A549 (cell line): ENCODE measurements around the gene U2AF1L4. TPM values are rescaled to one million over a fixed set of nuclear protein-coding genes. Genes with fewer than 3 reads are reported as not detected.

Source experiments
- ATAC-seq, 2 experiments: fragments of 200-7000 bp in 1 of 2; fragments of >200 bp in 1 of 2; cut with Nextera tagmentation in 1 of 2; cut with Tn5 transposase in 1 of 2; 3 replicates each; pipeline versions ENCODE4 v1.8.0 to v1.9.1; 2018 to 2020; ENCODE audit warnings: mild to moderate bottlenecking in 1 of 2, moderate library complexity in 1 of 2
- CTCF ChIA-PET: fragments of 300-600 bp; sonication (Branson Sonifier 250); formaldehyde crosslinking; extraction: SDS; loops from one replicate; lab custom pipeline; 2021; ENCODE audit warnings: antibody characterized with exemption, inconsistent platforms; lab: Yijun Ruan, JAX
- POLR2A ChIA-PET: fragments of 350-600 bp; formaldehyde crosslinking; extraction: SDS; loops from one replicate; lab custom pipeline; 2021; ENCODE audit warnings: antibody characterized with exemption, inconsistent platforms; lab: Yijun Ruan, JAX
- DNase-seq, 2 experiments: peaks; one replicate each; pipeline versions ENCODE4 v3.0.0 to v3.0.0-alpha.2; 2011 to 2016; ENCODE audit warnings: low read depth in 1 of 2, low spot score in 1 of 2
- FAIRE-seq: peaks from 2 replicates; lab custom pipeline; 2011; peaks lifted over from hg19 to GRCh38; lab: Jason Lieb, UNC
- H3K27ac ChIP-seq, 2 experiments: fragments of >200 bp; sonication (Bioruptor Twin); formaldehyde crosslinking; 3 replicates each; pipeline ENCODE4 v1.5.1; 2016 to 2017
- H3K4me1 ChIP-seq: fragments of >200 bp; sonication (Bioruptor Twin); formaldehyde crosslinking; 3 replicates; pipeline ENCODE4 v1.6.1; 2016
- H3K4me2 ChIP-seq: fragments of >200 bp; sonication (Bioruptor Twin); formaldehyde crosslinking; 3 replicates; pipeline ENCODE4 v1.6.1; 2016
- H3K4me3 ChIP-seq: fragments of >200 bp; sonication (Bioruptor Twin); formaldehyde crosslinking; 3 replicates; pipeline ENCODE4 v1.5.1; 2016
- H3K9me3 ChIP-seq: fragments of >200 bp; sonication (Bioruptor Twin); formaldehyde crosslinking; 3 replicates; pipeline ENCODE4 v1.6.1; 2016
- CBX2 ChIP-seq: fragments of 200-600 bp; sonication (generic); IDR thresholded peaks from 2 replicates; pipeline ENCODE4 v1.6.1; 2016; ENCODE audit warnings: low read depth, mild to moderate bottlenecking, borderline replicate concordance
- CEBPB ChIP-seq, 2 experiments: fragments of >200 bp in 1 of 2; sonication (Bioruptor Twin) in 1 of 2; formaldehyde crosslinking in 1 of 2; IDR thresholded peaks; 2 replicates each; pipeline ENCODE4 v1.6.1; 2012 to 2016
- CHD2 ChIP-seq: fragments of 150-350 bp; IDR thresholded peaks from 2 replicates; pipeline ENCODE4 v1.6.1; 2014; ENCODE audit warnings: low read length; ENCODE audit not compliant: partially characterized antibody
- CHD4 ChIP-seq: fragments of 200-600 bp; sonication (generic); IDR thresholded peaks from 2 replicates; pipeline ENCODE4 v1.6.1; 2016; ENCODE audit warnings: antibody characterized with exemption, mild to moderate bottlenecking, borderline replicate concordance
- EHF ChIP-seq: fragments of 250-450 bp; sonication (Bioruptor Pico); IDR thresholded peaks from 2 replicates; pipeline ENCODE4 v1.5.0; 2020; ENCODE audit warnings: mild to moderate bottlenecking
- EHMT2 ChIP-seq: fragments of 200-600 bp; sonication (generic); IDR thresholded peaks from 2 replicates; pipeline ENCODE4 v1.6.1; 2016; ENCODE audit warnings: antibody characterized with exemption, low read depth, mild to moderate bottlenecking, moderate library complexity
- ESRRA ChIP-seq: fragments of 150-350 bp; IDR thresholded peaks from 2 replicates; pipeline ENCODE4 v1.6.1; 2014; ENCODE audit warnings: mild to moderate bottlenecking, low read length, borderline replicate concordance
- FOSB ChIP-seq: fragments of 250-450 bp; sonication (Bioruptor Pico); IDR thresholded peaks from 2 replicates; pipeline ENCODE4 v1.5.0; 2020; ENCODE audit warnings: mild to moderate bottlenecking, moderate library complexity
- FOSL2 ChIP-seq, 2 experiments: fragments of 450-650 bp in 1 of 2; fragments of >200 bp in 1 of 2; sonication (Bioruptor Twin) in 1 of 2; formaldehyde crosslinking; IDR thresholded peaks; 2 replicates each; pipeline versions ENCODE4 v1.5.0 to v1.6.1; 2016 to 2020; ENCODE audit warnings: mild to moderate bottlenecking in 1 of 2, moderate library complexity in 1 of 2
- GATA3 ChIP-seq: IDR thresholded peaks from 2 replicates; pipeline ENCODE4 v1.6.1; 2012; ENCODE audit warnings: borderline replicate concordance
- HEYL ChIP-seq: fragments of 250-450 bp; sonication (Bioruptor Pico); IDR thresholded peaks from 2 replicates; pipeline ENCODE4 v1.8.0; 2021; ENCODE audit warnings: mild to moderate bottlenecking, moderate library complexity
- HOXA7 ChIP-seq: fragments of 250-450 bp; sonication (Bioruptor Pico); IDR thresholded peaks from 2 replicates; pipeline ENCODE4 v1.5.0; 2020; ENCODE audit warnings: mild to moderate bottlenecking, moderate library complexity
- JUN ChIP-seq, 2 experiments: fragments of >200 bp; sonication (Bioruptor Twin); formaldehyde crosslinking; IDR thresholded peaks; 2 replicates in 1 of 2; 3 replicates in 1 of 2; pipeline ENCODE4 v1.6.1; 2016 to 2017
- JUNB ChIP-seq: fragments of >200 bp; sonication (Bioruptor Twin); formaldehyde crosslinking; IDR thresholded peaks from 2 replicates; pipeline ENCODE4 v1.6.1; 2016
- KDM1A ChIP-seq: fragments of 200-600 bp; sonication (generic); IDR thresholded peaks from 2 replicates; pipeline ENCODE4 v1.6.1; 2016; ENCODE audit warnings: low read depth, mild to moderate bottlenecking
- KDM5A ChIP-seq: fragments of 200-600 bp; sonication (generic); IDR thresholded peaks from 2 replicates; pipeline ENCODE4 v1.6.1; 2016; ENCODE audit warnings: antibody characterized with exemption, mild to moderate bottlenecking
- MAFK ChIP-seq: fragments of 450-650 bp; IDR thresholded peaks from 2 replicates; pipeline ENCODE4 v1.6.1; 2014; ENCODE audit not compliant: partially characterized antibody
- MYC ChIP-seq: IDR thresholded peaks from 2 replicates; pipeline ENCODE4 v1.6.1; 2012; ENCODE audit warnings: mild to moderate bottlenecking, inconsistent platforms, low read length, improper control_type of control experiment, borderline replicate concordance
- NFE2L2 ChIP-seq: fragments of 150-350 bp; conservative IDR thresholded peaks from 2 replicates; pipeline ENCODE4 v1.6.1; 2014; ENCODE audit warnings: low read length
- PHF8 ChIP-seq: fragments of 200-600 bp; sonication (generic); IDR thresholded peaks from 2 replicates; pipeline ENCODE4 v1.6.1; 2016; ENCODE audit warnings: low read depth, mild to moderate bottlenecking, antibody characterized with exemption, moderate library complexity, borderline replicate concordance
- POLR2A ChIP-seq: IDR thresholded peaks from 2 replicates; pipeline ENCODE4 v1.6.1; 2012; ENCODE audit warnings: mild to moderate bottlenecking, low read length
- POLR2AphosphoS2 ChIP-seq: conservative IDR thresholded peaks from 2 replicates; pipeline ENCODE4 v1.6.1; 2012; ENCODE audit warnings: low read length, improper control_type of control experiment, inconsistent platforms
- RAD21 ChIP-seq, 2 experiments: fragments of >200 bp in 1 of 2; sonication (Bioruptor Twin) in 1 of 2; formaldehyde crosslinking in 1 of 2; IDR thresholded peaks in 1 of 2; conservative IDR thresholded peaks in 1 of 2; 2 replicates in 1 of 2; 3 replicates in 1 of 2; pipeline ENCODE4 v1.6.1; 2012 to 2018; ENCODE audit warnings: inconsistent platforms in 1 of 2
- RARB ChIP-seq: fragments of 250-450 bp; sonication (Bioruptor Pico); IDR thresholded peaks from 2 replicates; pipeline ENCODE4 v1.8.0; 2021; ENCODE audit warnings: mild to moderate bottlenecking, moderate library complexity
- RFX5 ChIP-seq: fragments of 450-650 bp; IDR thresholded peaks from 2 replicates; pipeline ENCODE4 v1.7.1; 2014; ENCODE audit warnings: antibody characterized with exemption, mild to moderate bottlenecking, moderate library complexity
- RNF2 ChIP-seq: fragments of 200-600 bp; sonication (generic); IDR thresholded peaks from 2 replicates; pipeline ENCODE4 v1.6.1; 2016; ENCODE audit warnings: low read depth, mild to moderate bottlenecking, antibody characterized with exemption, moderate library complexity, borderline replicate concordance
- TFCP2L1 ChIP-seq: fragments of 250-450 bp; sonication (Bioruptor Pico); IDR thresholded peaks from 2 replicates; pipeline ENCODE4 v1.5.0; 2021; ENCODE audit warnings: mild to moderate bottlenecking
- TP53 ChIP-seq: fragments of 250-450 bp; sonication (Bioruptor Pico); IDR thresholded peaks from 2 replicates; pipeline ENCODE4 v1.5.0; 2021; ENCODE audit warnings: mild to moderate bottlenecking, moderate library complexity
- ZFP36 ChIP-seq: fragments of 450-650 bp; IDR thresholded peaks from 2 replicates; pipeline ENCODE4 v1.6.1; 2014; ENCODE audit warnings: borderline replicate concordance; ENCODE audit not compliant: partially characterized antibody
- ZSCAN20 ChIP-seq: fragments of 250-450 bp; sonication (Bioruptor Pico); IDR thresholded peaks from 2 replicates; pipeline ENCODE4 v1.8.0; 2022; ENCODE audit warnings: mild to moderate bottlenecking, moderate library complexity
- whole genome bisulfite sequencing: methylation state at CpG from one replicate; pipeline ENCODE4 v1.1.6; 2017; ENCODE audit errors: missing lambda C conversion rate; 5-methylcytosine and 5-hydroxymethylcytosine counted together
- polyA plus RNA-seq, 4 experiments: library from polyadenylated mRNA; depleted of rRNA in 3 of 4; stranded (reverse); fragments of >200 nt; fragmentation: RNase III in 1 of 4; extraction: RNeasy Plus Mini Kit Qiagen cat#74134 plus additional on column Dnase treatment in 1 of 4; gene quantifications; 2 replicates in 3 of 4; 3 replicates in 1 of 4; pipeline ENCODE4 v1.2.3, GENCODE V29; 2011 to 2017
- TF ChIP-seq, protein P1 (sequence below): IDR thresholded peaks from 2 replicates; pipeline ENCODE4 v1.6.1; 2012
- TF ChIP-seq, protein P2 (sequence below): fragments of 250-450 bp; sonication (Bioruptor Pico); IDR thresholded peaks from 2 replicates; pipeline ENCODE4 v1.5.0; 2021; ENCODE audit warnings: mild to moderate bottlenecking, moderate library complexity, borderline replicate concordance
- TF ChIP-seq, protein P3 (sequence below): fragments of 150-350 bp; IDR thresholded peaks from 2 replicates; pipeline ENCODE4 v1.6.1; 2014; ENCODE audit warnings: low read depth, mild to moderate bottlenecking, low read length
- TF ChIP-seq, protein P4 (sequence below): fragments of 200-600 bp; sonication (generic); IDR thresholded peaks from 2 replicates; pipeline ENCODE4 v1.6.1; 2016; ENCODE audit warnings: antibody characterized with exemption, mild to moderate bottlenecking, moderate library complexity

Gene U2AF1L4
- polyA plus RNA-seq, 2 of the 4 experiments (the other 2 are of a cell fraction): 41.1 to 42.8 TPM

DNA sequence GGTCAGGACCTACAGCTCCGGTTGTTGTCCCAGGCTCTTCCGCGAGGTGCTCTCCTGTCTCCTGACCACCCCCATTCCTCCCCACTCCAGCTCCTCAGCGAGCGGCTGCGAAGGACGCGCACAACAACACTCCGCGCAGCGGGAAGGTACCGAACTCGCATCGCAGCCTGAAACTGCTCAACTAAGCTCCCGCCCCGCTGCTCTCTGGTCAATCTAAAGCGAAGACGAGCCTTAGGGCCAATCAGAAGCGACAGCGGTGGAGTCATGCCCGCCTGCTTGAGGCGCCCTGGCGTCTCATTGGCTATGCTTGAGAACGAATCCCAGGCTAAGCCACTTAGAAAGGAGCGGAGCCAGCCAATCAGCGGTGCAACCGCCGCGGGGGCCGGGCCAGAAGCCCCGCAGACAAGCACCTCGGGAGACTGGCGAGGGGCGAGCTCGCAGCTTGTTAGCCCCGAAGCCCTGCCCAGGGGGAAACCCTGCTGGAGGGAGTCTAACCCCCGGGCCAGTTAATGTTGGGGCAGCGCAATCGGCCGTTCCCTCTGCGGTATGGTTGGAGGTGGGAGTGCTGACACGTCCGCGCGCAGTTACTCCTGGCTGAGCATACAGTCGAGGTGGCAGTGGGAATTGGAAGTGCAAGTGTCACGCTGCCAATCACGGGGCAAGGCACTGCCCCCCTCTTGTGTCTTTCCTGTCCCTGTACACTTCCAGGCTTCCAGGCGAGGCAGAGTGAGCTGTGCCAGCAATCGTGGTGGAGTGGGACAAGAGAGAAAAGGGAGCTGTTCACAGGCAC is 42.8 kb downstream of the U2AF1L4 start (continued):
- TF ChIP-seq RFX5 (peak; percentile 62; the same call in 1 of the 2 replicates), HEYL (CRISPR knock-in tag) (no peak), JUNB (no peak), KDM5A (no peak), CHD4 (no peak), MYC (peak; percentile 31; the same call in 1 of the 2 replicates), JUN (IDR thresholded peaks at IDR 0.05) (no peak), ZSCAN20 (no peak), MAFK (peak; percentile 10), ESRRA (no peak), FOSL2 (IDR thresholded peaks at IDR 0.05) (no peak), FOSL2 (CRISPR knock-in tag; IDR thresholded peaks at IDR 0.05) (no peak), GATA3 (no peak), POLR2AphosphoS2 (no peak), RNF2 (no peak), POLR2A (peak; percentile 41), TP53 (CRISPR knock-in tag) (no peak), PHF8 (no peak), CHD2 (no peak), TFCP2L1 (0 out of 2 replicates have a peak, but pooled peaks have one; percentile 19), CEBPB (IDR thresholded peaks at IDR 0.05) (no peak), HOXA7 (no peak), EHF (no peak), FOSB (CRISPR knock-in tag) (no peak), RARB (CRISPR knock-in tag) (no peak), RAD21 (conservative IDR thresholded peaks at IDR 0.05 in 1 of 2, IDR thresholded peaks at IDR 0.05 in 1 of 2) (no peak), EHMT2 (no peak), CBX2 (no peak)
- TF ChIP-seq, protein P1, sequence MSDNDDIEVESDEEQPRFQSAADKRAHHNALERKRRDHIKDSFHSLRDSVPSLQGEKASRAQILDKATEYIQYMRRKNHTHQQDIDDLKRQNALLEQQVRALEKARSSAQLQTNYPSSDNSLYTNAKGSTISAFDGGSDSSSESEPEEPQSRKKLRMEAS: peak; percentile 78
- TF ChIP-seq, protein P2, sequence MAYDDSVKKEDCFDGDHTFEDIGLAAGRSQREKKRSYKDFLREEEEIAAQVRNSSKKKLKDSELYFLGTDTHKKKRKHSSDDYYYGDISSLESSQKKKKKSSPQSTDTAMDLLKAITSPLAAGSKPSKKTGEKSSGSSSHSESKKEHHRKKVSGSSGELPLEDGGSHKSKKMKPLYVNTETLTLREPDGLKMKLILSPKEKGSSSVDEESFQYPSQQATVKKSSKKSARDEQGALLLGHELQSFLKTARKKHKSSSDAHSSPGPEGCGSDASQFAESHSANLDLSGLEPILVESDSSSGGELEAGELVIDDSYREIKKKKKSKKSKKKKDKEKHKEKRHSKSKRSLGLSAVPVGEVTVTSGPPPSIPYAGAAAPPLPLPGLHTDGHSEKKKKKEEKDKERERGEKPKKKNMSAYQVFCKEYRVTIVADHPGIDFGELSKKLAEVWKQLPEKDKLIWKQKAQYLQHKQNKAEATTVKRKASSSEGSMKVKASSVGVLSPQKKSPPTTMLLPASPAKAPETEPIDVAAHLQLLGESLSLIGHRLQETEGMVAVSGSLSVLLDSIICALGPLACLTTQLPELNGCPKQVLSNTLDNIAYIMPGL (CRISPR knock-in tag): no peak

DNA sequence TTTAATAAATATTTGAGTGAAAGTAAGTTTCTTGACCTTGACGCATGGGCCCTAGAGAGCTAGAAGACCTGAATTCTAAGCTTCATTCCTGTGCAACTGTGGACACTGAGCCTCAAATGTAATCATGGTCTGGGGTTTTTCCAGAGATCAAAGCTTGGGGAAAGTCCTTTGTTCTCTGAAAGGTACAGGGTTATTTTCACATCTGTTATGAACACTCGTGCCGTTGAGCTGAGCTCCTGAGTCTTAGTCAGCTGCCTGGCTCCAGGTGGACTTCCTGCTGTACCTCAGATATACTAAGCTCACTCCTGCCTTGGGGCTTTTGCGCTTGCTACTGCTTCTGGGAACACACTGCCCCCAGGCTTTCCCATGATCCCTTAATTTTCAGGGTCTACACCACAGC is 48.4 kb downstream of the U2AF1L4 start:
- Histone ChIP-seq H3K4me3 (no peak overlapping the region), H3K9me3 (no peaks in the 10 kb centered on the region), H3K4me2 (no peak overlapping the region), H3K27ac (no peak overlapping the region), H3K4me1 (no peaks in the 10 kb centered on the region)
- WGBS: 62% methylated on average over 4 of the region's 4 CpGs
- ATAC-seq (no peak), FAIRE-seq (no peak), DNase-seq (no peak)
- POLR2A ChIA-PET: interaction anchor here (0.8 kb wide), 1 partner anchor 15 kb away, joined by 5 read pairs; no protein-coding TSS in a partner anchor
- CTCF ChIA-PET: interaction anchor here (0.7 to 13.6 kb wide), 16 partner anchors 9 to 235 kb away, joined by 3 to 161 read pairs (median 4); partner anchors contain the start of genes PSENEN and U2AF1L4
- TF ChIP-seq KDM1A (no peak), RARB (CRISPR knock-in tag) (no peak), ZFP36 (no peak), RNF2 (no peak), CHD2 (no peak), NFE2L2 (no peak), TP53 (CRISPR knock-in tag) (no peak), GATA3 (no peak)
- TF ChIP-seq, protein P3, sequence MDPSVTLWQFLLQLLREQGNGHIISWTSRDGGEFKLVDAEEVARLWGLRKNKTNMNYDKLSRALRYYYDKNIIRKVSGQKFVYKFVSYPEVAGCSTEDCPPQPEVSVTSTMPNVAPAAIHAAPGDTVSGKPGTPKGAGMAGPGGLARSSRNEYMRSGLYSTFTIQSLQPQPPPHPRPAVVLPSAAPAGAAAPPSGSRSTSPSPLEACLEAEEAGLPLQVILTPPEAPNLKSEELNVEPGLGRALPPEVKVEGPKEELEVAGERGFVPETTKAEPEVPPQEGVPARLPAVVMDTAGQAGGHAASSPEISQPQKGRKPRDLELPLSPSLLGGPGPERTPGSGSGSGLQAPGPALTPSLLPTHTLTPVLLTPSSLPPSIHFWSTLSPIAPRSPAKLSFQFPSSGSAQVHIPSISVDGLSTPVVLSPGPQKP: no peak
- TF ChIP-seq, protein P4, sequence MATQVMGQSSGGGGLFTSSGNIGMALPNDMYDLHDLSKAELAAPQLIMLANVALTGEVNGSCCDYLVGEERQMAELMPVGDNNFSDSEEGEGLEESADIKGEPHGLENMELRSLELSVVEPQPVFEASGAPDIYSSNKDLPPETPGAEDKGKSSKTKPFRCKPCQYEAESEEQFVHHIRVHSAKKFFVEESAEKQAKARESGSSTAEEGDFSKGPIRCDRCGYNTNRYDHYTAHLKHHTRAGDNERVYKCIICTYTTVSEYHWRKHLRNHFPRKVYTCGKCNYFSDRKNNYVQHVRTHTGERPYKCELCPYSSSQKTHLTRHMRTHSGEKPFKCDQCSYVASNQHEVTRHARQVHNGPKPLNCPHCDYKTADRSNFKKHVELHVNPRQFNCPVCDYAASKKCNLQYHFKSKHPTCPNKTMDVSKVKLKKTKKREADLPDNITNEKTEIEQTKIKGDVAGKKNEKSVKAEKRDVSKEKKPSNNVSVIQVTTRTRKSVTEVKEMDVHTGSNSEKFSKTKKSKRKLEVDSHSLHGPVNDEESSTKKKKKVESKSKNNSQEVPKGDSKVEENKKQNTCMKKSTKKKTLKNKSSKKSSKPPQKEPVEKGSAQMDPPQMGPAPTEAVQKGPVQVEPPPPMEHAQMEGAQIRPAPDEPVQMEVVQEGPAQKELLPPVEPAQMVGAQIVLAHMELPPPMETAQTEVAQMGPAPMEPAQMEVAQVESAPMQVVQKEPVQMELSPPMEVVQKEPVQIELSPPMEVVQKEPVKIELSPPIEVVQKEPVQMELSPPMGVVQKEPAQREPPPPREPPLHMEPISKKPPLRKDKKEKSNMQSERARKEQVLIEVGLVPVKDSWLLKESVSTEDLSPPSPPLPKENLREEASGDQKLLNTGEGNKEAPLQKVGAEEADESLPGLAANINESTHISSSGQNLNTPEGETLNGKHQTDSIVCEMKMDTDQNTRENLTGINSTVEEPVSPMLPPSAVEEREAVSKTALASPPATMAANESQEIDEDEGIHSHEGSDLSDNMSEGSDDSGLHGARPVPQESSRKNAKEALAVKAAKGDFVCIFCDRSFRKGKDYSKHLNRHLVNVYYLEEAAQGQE: no peak
